GM19463 (cell line): ENCODE data around the gene ING4.
"Not testable (repeated sequence)": the region's sequence is repeated elsewhere in the genome, so short reads cannot be mapped to it uniquely, and the experiment has no call there.

ENCODE experiments used
- ATAC-seq: cut with Tn5 transposase; IDR thresholded peaks from one replicate; pipeline ENCODE4 v1.9.1; 2021; ENCODE audit warnings: mild to moderate bottlenecking, moderate library complexity; ENCODE audit not compliant: unreplicated experiment

The ING4 gene

GRCh38 chr12:6662906-6663742 is at the start of gene ING4:
Gene ING4 (minus strand): TSS chr12:6663119. CDS start chr12:6663101, 18 bp downstream.
- peak; percentile 100 for ATAC-seq

- no peak for ATAC-seq
These were observed 46.1 kb upstream of the ING4 start for GRCh38 chr12:6708960-6709394.

- ATAC-seq = not testable (repeated sequence)
These were observed 45.4 kb upstream of the ING4 start for GRCh38 chr12:6708351-6708750.

GRCh38 chr12:6703631-6704030 is 40.7 kb upstream of the ING4 start:
- ATAC-seq = no peak

- no peak for ATAC-seq
These were observed 38.3 kb upstream of the ING4 start for GRCh38 chr12:6701078-6701768.

GRCh38 chr12:6700646-6701051 is 37.7 kb upstream of the ING4 start, which contains the start of gene PIANP:
Gene PIANP (minus strand): TSS chr12:6700815. CDS start chr12:6698061, 2,754 bp downstream.
- ATAC-seq = no peak

GRCh38 chr12:6699989-6700645 is 37.2 kb upstream of the ING4 start:
- no peak for ATAC-seq

GRCh38 chr12:6699259-6699988 is 36.5 kb upstream of the ING4 start:
- ATAC-seq = no peak

GRCh38 chr12:6698352-6699046 is 35.6 kb upstream of the ING4 start:
- no peak for ATAC-seq

GRCh38 chr12:6697584-6698351 is 34.8 kb upstream of the ING4 start:
- no peak for ATAC-seq

- ATAC-seq = no peak
These were observed 34.0 kb upstream of the ING4 start for GRCh38 chr12:6696690-6697583.

- ATAC-seq = no peak
These were observed 32.6 kb upstream of the ING4 start for GRCh38 chr12:6695313-6696045.

- ATAC-seq = no peak
These were observed 31.8 kb upstream of the ING4 start for GRCh38 chr12:6694701-6695100.

- ATAC-seq = no peak
These were observed 31.0 kb upstream of the ING4 start for GRCh38 chr12:6693832-6694355.

GRCh38 chr12:6692888-6693287 is 30.0 kb upstream of the ING4 start:
- ATAC-seq = no peak

- no peak for ATAC-seq
These were observed 28.6 kb upstream of the ING4 start for GRCh38 chr12:6691473-6691872.
